ENCODE data around the gene WDR19.
"Not testable (repeated sequence)": the region's sequence is repeated elsewhere in the genome, so short reads cannot be mapped to it uniquely, and the experiment has no call there.

The WDR19 gene

DNA sequence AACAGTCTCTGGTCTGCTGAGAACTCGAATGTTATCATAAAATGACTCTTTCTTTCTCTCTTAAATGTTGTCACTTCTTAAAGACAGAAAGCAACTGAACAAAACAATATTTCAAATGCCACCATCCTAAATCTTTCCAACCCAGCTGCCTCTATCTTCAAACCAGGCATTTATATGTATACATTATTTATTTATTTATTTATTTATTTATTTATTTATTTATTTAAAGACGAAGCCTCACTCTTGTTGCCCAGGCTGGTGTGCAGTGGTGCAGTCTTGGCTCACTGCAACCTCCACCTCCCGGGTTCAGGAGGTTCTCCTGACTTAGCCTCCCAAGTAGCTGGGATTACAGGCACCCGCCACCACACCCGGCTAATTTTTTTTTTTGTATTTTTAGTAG lies 110.1 kb downstream of the WDR19 start:
- in situ Hi-C loops (cut with MboI; ENCODE audit: low sequenced_read_pairs), result not testable (repeated sequence)

DNA sequence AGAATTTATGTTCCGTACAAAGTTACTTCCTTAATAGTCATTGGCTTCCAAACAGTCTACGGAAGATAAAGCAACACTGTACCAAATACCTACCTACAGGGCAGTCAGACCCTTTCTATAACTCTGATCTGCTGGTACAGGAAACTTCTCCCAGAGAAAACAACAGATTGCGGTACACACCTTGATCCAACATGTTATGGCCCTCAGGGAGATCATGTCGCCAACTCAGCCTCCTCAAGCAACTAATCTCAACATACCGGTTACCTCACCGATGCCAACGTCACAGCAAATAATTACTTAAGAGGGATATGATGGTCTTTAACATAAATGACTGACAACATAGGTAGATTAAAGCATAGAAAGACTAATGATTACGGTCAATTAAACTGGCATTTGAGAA lies 113.5 kb downstream of the WDR19 start:
- in situ Hi-C loops (cut with MboI; ENCODE audit: low sequenced_read_pairs), result no loop called here

DNA sequence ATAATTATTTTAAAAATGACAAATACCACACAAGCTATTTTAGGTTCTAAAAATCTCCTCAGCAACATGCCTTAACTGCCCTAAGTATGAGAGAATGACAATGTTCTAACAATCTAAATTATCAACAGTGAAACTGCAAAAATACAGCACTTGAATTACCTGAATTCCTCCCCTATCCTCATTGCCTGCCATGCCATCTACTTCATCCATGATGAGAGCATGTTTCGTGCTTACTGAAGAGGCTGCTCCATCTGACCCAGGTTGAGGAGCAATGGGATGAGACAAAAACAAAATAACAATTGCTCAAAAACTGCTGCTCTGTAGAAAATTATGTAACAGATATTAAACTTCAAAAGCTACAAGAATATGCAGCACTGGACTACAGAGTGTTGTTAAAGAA lies 120.6 kb downstream of the WDR19 start:
- in situ Hi-C loops (cut with MboI; ENCODE audit: low sequenced_read_pairs), result no loop called here

DNA sequence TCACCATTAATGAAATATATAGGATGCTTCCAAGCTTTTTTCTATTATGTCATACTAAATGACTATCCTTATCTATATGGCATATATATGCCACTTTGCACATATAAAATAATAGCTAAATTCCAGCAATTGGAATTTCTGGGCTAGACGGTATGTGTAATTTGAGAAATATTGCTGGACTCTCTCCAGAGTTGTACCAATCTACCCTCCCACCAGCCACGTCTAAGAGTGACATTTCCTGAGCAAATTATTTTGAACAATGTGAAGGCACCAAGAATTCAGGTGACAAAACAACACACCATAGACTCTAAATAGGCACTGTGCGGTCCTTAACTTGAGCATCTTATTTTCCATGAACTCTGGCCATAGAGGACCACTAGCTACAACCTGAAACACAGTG lies 121.5 kb downstream of the WDR19 start:
- in situ Hi-C loops (cut with MboI; ENCODE audit: low sequenced_read_pairs), result no loop called here

DNA sequence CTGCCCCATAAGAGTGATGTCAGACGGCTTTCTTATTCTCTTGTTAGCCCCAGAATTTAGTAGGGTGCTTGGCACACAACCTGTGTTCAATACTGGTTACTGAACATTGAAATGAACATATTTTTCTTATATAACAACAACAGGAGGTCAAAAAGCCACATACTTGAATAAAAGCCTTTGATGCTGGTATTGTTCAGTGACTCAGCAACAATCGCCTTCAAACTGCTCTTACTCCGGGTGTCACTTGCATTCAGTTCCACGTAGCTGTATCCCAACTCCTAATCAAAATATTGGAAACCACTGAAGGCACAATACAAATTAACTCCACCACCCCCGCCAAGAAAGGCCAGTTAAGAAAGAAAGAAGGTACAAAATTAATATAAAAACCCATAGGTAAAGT lies 122.3 kb downstream of the WDR19 start:
- in situ Hi-C loops (cut with MboI; ENCODE audit: low sequenced_read_pairs), result no loop called here

DNA sequence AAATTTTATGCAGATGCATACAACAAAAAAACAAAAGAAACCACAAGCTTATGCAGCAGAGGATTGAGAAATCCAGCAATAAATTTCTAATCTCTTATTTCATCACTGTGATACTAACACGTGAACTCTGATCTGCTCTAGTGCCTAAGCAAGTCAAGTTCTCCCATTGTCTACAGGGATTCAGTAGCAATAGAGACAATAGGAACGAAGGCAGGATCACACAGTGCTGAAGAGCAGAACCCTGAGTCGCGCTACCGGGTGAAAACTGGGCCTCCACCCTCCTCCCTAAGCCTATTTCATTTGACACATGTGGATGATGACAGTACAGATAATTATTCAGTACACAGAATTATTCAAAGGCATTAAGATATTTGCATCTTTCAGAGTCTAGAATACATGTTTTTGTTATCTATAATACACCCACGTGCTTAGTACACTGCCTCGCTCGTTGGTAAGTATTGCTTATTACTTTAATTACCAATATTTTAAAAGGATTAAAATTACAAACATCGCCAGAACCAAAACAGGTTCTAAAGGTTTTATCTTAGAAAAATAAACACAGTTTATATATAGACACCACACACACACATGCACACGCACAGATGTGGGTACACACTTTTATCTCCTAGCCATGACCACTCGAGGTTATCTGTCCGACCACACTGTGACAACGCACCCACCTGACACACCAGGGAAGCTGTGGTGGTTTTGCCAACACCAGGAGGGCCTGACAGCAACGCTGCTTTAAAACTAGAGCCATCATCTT lies 123.8 kb downstream of the WDR19 start:
- in situ Hi-C loops (cut with MboI; ENCODE audit: low sequenced_read_pairs), result no loop called here

DNA sequence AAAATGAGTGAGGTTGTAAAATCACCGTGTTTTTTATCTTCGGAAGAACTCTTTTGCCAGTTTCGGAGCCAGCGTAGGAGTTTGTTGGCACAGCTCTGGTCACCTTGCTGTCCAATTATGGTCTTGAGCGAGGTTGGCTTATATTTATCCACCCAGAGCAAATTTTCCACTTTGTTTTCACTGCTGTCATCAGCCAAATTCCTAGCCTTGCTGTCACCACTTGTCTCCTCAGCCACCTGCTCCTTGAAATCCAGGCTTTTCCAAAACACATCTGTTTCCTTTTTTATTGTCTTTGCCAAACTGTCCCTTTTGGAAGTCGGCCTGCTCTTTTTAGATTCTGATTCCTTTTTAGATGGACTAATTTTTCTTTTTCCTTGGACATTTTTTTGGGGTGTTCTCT lies 126.3 kb downstream of the WDR19 start:
- in situ Hi-C loops (cut with MboI; ENCODE audit: low sequenced_read_pairs), result no loop called here

DNA sequence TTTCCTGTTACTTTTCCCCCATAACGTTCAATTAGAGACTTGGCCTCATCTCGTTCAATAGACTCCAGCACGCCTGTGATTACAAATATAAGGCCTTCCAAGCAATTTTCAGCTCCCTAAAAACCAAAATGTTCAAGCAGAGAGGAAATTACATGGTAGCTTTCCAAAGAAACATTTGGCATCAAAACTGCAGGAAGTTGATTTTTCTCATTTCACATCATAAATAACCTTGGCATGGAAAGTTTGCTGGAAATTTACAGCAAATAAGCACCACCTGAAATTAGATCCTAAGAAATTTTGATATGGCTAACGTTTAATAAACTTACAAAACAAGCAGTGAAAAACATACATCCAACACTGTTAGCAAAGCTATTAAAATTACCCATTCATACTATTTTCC lies 130.5 kb downstream of the WDR19 start:
- in situ Hi-C loops (cut with MboI; ENCODE audit: low sequenced_read_pairs), result no loop called here

DNA sequence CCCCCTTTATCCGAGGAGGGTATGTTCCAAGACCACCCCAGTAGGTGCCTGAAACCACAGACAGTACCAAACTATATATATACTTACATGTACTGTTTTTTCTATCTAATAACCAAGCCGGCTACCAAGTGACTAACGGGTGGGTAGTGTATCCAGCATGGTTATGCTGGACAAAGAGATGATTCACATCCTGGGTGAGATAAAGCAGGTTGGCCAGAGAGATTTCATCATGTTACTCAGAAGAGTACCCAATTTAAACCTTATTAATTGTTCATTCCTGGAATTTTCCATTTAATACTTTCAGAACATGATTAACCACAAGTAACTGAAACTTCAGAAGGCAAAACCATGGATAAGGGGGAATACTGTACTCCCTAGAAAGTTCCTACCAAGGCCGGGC lies 137.3 kb downstream of the WDR19 start:
- in situ Hi-C loops (cut with MboI; ENCODE audit: low sequenced_read_pairs), result no loop called here

DNA sequence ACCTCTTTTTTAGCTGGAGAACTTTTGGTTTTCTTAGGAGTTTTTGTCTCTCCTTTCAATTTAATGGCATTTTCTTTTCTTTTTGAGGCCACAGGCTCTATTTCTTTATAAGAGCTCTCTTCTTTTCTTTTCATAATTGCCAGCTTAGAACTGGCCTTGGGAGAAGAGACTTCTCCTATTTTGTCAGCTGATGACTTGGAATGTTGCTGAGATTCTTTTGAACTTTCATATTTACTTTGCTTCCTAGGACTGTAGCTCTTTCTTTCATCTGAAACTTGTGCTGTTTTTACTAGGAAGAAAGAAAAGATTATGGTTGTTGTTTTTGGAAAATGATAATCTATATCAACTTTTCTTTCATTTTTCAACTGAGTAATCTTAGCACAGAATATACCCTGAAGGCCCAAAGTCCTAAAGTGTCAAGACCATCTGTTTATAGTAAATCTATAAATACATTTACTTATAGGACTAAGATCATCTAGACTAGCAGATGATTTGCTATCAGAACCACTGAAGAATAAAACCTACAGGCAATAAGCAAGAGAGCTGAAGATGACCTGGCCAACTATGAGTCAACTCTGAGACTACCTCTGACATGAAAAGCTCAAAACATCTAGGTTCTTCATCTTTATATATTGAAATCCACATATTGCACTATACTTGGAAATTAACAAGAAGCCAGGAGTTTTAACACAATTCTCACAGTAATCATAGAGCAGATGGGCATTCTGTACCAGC lies 138.2 kb downstream of the WDR19 start:
- in situ Hi-C loops (cut with MboI; ENCODE audit: low sequenced_read_pairs), result no loop called here

DNA sequence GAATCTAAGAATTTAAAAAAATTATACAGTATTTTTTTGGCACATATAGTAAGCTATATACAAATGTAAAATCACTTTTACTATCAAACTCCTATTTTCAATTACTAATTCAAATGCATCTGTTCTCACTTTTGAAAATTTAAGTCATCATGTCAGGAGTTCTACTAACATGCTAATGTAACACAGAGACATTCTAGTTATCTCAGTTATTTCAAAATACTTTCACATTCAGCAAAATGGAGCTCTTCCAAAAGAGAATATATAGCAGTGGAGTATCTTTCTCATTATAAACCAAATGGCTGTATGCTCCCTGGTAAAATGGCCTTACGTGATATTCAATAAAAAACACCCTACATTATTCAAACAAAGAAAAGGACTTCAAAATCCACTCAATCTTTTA lies 141.5 kb downstream of the WDR19 start:
- in situ Hi-C loops (cut with MboI; ENCODE audit: low sequenced_read_pairs), result no loop called here

DNA sequence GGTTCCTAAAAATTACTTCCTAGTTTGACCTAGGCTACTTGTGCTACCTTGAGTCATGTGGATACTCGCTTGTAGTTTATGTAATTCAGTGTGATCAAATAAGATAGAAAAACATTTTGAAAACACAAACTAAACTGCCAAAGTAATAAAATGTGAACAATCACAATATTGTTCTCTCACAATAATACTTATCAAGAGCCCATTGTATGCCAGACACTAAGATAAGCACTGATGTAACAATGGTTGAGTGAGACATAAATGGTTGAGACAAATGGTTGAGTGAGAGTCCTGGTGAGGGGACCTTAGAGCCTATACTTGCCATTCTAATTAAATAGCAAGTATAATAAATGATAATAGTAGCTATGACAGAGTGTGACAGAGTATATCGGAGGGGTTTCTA lies 142.1 kb downstream of the WDR19 start:
- in situ Hi-C loops (cut with MboI; ENCODE audit: low sequenced_read_pairs), result no loop called here

DNA sequence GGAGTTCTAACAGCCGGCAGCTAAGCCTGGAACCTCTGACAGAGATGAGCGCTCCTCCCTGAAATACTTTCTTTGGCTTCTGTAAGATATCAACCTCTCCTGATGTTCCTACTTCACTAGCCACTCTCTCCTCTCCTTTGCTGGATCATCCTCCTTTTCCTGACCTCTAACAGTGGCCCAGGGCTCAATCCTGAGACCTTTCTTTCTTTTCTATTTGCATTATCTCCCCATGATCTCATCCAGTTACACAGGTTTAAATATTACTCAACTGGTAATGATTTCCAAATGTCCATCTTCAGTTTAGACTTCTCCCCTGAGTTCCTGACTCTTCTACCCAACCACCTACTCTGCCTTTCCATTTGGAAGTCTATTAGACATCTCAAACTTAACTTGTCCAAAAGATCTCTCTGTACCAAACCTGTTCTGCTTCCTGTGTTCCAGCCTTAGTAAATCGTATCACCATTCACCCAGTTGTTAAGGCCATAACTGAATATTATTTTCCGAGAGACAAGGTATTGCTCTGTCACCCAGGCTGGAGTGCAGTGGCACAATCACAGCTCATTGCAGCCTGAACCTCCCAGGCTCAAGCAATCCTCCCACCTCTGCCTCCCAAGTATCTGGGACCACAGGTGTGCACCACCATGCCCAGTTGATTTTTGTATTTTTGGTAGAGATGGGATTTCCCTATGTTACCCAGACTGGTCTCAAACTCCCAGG lies 142.7 kb downstream of the WDR19 start:
- in situ Hi-C loops (cut with MboI; ENCODE audit: low sequenced_read_pairs), result no loop called here

DNA sequence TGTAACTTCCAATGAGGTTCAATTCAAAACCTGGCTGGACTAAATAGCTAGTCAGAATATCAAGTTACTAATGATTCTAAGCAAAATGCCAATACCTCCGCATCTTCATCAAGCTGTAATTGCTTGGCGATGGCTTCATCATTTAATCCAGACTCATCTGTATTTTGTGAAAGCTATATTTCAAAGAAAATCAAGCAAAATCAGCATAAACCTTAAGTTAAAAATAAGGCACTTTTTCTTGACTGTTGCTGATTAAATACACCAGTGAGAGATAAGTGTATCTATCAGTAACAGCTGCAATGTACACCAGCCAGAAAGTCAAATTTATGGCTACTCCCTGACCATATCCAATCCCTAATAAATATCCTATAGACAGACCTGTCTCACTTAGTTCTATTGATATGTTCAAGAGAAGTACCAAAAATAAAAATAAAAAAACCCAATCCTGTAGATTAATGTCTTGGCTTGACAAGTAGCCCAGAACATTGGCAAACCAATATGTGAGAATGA lies 144.2 kb downstream of the WDR19 start:
- in situ Hi-C loops (cut with MboI; ENCODE audit: low sequenced_read_pairs), result no loop called here

DNA sequence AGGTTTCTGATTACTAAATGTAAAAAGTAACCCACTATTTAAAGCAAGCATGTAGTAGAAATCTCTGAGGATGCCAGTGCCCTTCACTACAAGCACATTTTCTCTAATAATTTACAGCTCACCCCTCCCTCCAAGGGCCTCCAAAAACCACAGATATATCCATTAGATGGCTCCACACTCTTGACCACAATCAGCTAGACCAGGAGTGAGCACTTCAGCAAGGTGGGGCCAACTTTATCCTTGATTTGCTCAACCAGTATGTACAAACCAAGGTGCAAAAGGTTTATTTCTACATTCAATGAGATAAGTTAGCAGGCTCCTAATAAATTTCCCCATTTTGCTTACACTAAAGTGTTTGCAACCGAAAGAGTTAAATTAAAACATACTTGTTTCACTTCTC lies 148.0 kb downstream of the WDR19 start:
- in situ Hi-C loops (cut with MboI; ENCODE audit: low sequenced_read_pairs), result no loop called here

DNA sequence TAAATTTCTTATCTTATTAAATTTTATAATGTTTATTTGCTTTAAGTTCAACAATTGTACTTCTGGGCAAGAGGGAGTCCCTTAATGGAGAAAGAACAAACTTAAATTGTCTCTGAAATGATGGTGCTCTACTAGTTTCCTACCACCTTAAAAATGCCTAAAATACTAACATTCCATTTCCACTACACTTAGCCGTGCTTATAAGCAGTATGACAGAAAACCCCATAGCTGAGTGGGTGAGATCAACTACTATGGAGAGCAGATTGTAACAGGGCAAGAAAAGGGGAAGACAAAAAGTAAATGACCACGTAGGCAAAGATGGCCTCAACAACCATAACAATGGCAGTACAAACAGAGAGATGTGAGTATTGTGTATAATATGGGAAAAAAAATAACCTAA lies 148.9 kb downstream of the WDR19 start:
- in situ Hi-C loops (cut with MboI; ENCODE audit: low sequenced_read_pairs), result no loop called here
